Endothelial cell of umbilical vein (primary cell): Measurements from ENCODE around the gene LRP1B. TPM values are rescaled to one million over a fixed set of nuclear protein-coding genes. Genes with fewer than 3 reads are reported as not detected.

Experiments
- BruUV-seq: library from RNA; stranded (reverse); fragments of 400-500 nt; replicated peaks from 2 replicates; lab custom pipeline; 2021; lab: Mats Ljungman, UMichigan
- CTCF ChIA-PET: fragments of 300-600, 350-600 bp; sonication (Branson Sonifier 250); formaldehyde crosslinking; loops from one replicate; lab custom pipeline; 2021; ENCODE audit warnings: antibody characterized with exemption, inconsistent platforms; lab: Charles Lee
- POLR2A ChIA-PET: fragments of 300-600, 350-600 bp; sonication (Branson Sonifier 250); formaldehyde crosslinking; loops from one replicate; lab custom pipeline; 2021; ENCODE audit warnings: antibody characterized with exemption, inconsistent platforms; lab: Charles Lee
- DNase-seq: peaks from one replicate; pipeline ENCODE4 v3.0.0-alpha.2; 2011; ENCODE audit warnings: low read depth, low spot score
- FAIRE-seq: peaks from 2 replicates; lab custom pipeline; 2011; peaks lifted over from hg19 to GRCh38; lab: Jason Lieb, UNC
- H2AFZ ChIP-seq: 2 replicates; pipeline ENCODE4 v1.6.0; 2012; ENCODE audit warnings: low read depth, low read length, control low read depth, inconsistent platforms
- H3K27ac ChIP-seq: 2 replicates; pipeline ENCODE4 v1.5.1; 2011; ENCODE audit warnings: low read depth, mild to moderate bottlenecking, control low read depth, low read length, moderate library complexity; ENCODE audit not compliant: insufficient read depth
- H3K27me3 ChIP-seq, 2 experiments: 2 replicates each; pipeline versions ENCODE4 v1.6.0 to v1.6.1; 2011; ENCODE audit warnings: low read length in 2 of 2, mixed read lengths in 1 of 2; ENCODE audit not compliant: control insufficient read depth in 2 of 2, insufficient read depth in 2 of 2
- H3K36me3 ChIP-seq, 2 experiments: 2 replicates in 1 of 2; 3 replicates in 1 of 2; pipeline ENCODE4 v1.5.1; 2011; ENCODE audit warnings: low read length in 2 of 2, mild to moderate bottlenecking in 1 of 2, moderate library complexity in 1 of 2; ENCODE audit not compliant: control insufficient read depth in 2 of 2, insufficient read depth in 2 of 2; ENCODE audit errors: extremely low read depth in 1 of 2
- H3K4me1 ChIP-seq: 3 replicates; pipeline ENCODE4 v1.5.1; 2011; ENCODE audit warnings: mild to moderate bottlenecking, low read length; ENCODE audit not compliant: control insufficient read depth, insufficient read depth; ENCODE audit errors: extremely low read depth
- H3K4me2 ChIP-seq: 2 replicates; pipeline ENCODE4 v1.6.1; 2011; ENCODE audit warnings: low read length, control low read depth, mixed read lengths; ENCODE audit not compliant: insufficient read depth
- H3K4me3 ChIP-seq, 3 experiments: fragments of 200-600 bp in 1 of 3; sonication (generic), shearing (Covaris generic) in 1 of 3; replicated peaks in 1 of 3; 2 replicates each; pipeline ENCODE4 v1.5.1; 2011 to 2016; ENCODE audit warnings: control low read depth in 3 of 3, low read length in 3 of 3, mild to moderate bottlenecking in 2 of 3, inconsistent platforms in 1 of 3, low read depth in 1 of 3, moderate library complexity in 1 of 3; ENCODE audit not compliant: insufficient read depth in 1 of 3
- H3K79me2 ChIP-seq: 2 replicates; pipeline ENCODE4 v1.6.0; 2012; ENCODE audit warnings: low read length, inconsistent platforms; ENCODE audit not compliant: control insufficient read depth, insufficient read depth
- H3K9ac ChIP-seq: replicated peaks from 2 replicates; pipeline ENCODE3; 2011; ENCODE audit warnings: low read length, control low read depth; ENCODE audit not compliant: insufficient read depth; ENCODE audit errors: extremely low read depth
- H3K9me1 ChIP-seq: replicated peaks from 3 replicates; pipeline ENCODE4 v1.6.0; 2011; ENCODE audit warnings: mild to moderate bottlenecking, low read length; ENCODE audit not compliant: control insufficient read depth, insufficient read depth; ENCODE audit errors: extremely low read depth
- H3K9me3 ChIP-seq: replicated peaks from 2 replicates; pipeline ENCODE4 v1.5.1; 2012; ENCODE audit warnings: low read length, inconsistent platforms; ENCODE audit not compliant: control insufficient read depth, insufficient read depth
- H4K20me1 ChIP-seq: replicated peaks from 2 replicates; pipeline ENCODE3; 2011; ENCODE audit warnings: mild to moderate bottlenecking, low read length; ENCODE audit not compliant: control insufficient read depth, insufficient read depth; ENCODE audit errors: extremely low read depth
- EZH2 ChIP-seq: IDR thresholded peaks from 2 replicates; pipeline ENCODE4 v1.6.1; 2012; ENCODE audit warnings: borderline replicate concordance, low read depth, mild to moderate bottlenecking, moderate library complexity, low read length, inconsistent platforms; ENCODE audit not compliant: severe bottlenecking
- FOS ChIP-seq: IDR thresholded peaks from 2 replicates; pipeline ENCODE4 v1.6.1; 2011; ENCODE audit warnings: mild to moderate bottlenecking, low read length, moderate library complexity, borderline replicate concordance; ENCODE audit not compliant: insufficient read depth
- JUN ChIP-seq: IDR thresholded peaks from 2 replicates; pipeline ENCODE4 v1.6.1; 2011; ENCODE audit warnings: borderline replicate concordance, low read depth; ENCODE audit not compliant: insufficient read length, insufficient read depth
- MAX ChIP-seq: IDR thresholded peaks from 2 replicates; pipeline ENCODE4 v1.6.1; 2011; ENCODE audit not compliant: insufficient read depth, insufficient read length
- dilution Hi-C: fragments of 300-500 bp; cut with MboI; formaldehyde crosslinking; loops from one replicate; pipeline ENCODE4 v1.15.0; 2019; ENCODE audit warnings: low sequenced_read_pairs; ENCODE audit not compliant: extremely low pct_ligation_motif_present
- intact Hi-C: fragments of 100-400 bp; cut with micrococcal nuclease; formaldehyde crosslinking; loops from one replicate; pipeline ENCODE4 v1.10.0; 2022
- polyA plus RNA-seq, 4 experiments: library from polyadenylated mRNA; depleted of rRNA in 3 of 4; stranded (reverse) in 3 of 4; unstranded in 1 of 4; fragments of >200 nt; gene quantifications; 2 replicates each; pipeline versions ENCODE4 v1.2.1 to v1.2.3, GENCODE V29; 2011 to 2012; ENCODE audit warnings: missing spikeins in 1 of 4
- total RNA-seq: library from RNA; stranded (reverse); gene quantifications from 2 replicates; pipeline ENCODE4 v1.2.3, GENCODE V29; 2021

LRP1B gene
- total and polyA plus RNA-seq, 2 donors (not counting 3 experiments of a cell fraction or from before 2014, with no cell fraction given) = 0.03 to 0.07 TPM

DNA sequence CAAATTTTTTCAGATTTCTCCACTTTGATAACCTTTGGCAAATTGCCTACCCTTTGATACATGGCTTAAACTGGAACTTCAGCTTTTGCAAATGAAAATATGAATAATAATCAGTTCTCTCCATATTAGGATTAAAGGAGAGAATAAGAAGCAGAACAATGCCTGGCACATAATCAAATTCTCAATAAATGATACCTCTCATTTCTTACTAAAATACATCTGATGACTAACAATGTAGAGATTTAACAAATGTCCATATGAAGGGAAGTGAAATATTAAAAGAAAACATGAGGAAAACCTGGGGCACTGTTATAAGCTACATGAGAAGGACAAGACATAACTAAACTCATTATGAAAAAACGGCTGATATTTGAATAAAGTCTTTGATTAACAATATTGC, 1103.6 kb downstream of the LRP1B start:
- intact Hi-C loops (loop anchor here (10.0 kb wide), 1 partner anchor 1818 kb away; no protein-coding TSS in a partner anchor), dilution Hi-C loops (no loop called here)
- peak; percentile 54 for FAIRE-seq
- Histone ChIP-seq H3K27me3 (no peaks in the 10 kb centered on the region), H3K4me3 (no peak overlapping the region), H3K4me2 (peak overlapping the region; percentile 8), H3K9me1 (no peaks in the 10 kb centered on the region), H3K9ac (no peak overlapping the region), H2AFZ (no peak overlapping the region), H3K4me1 (peaks cover 14% of the 10 kb centered on the region), H3K36me3 (no peaks in the 10 kb centered on the region), H4K20me1 (no peaks in the 10 kb centered on the region), H3K9me3 (no peaks in the 10 kb centered on the region), H3K27ac (peak overlapping the region; percentile 53), H3K79me2 (no peaks in the 10 kb centered on the region)
- TF ChIP-seq JUN (peak; percentile 34), FOS (no peak), MAX (no peak)
- ChIA-PET CTCF (interaction anchor here (1.4 to 1.5 kb wide), 2 partner anchors 14 to 884 kb away, joined by 3 read pairs; no protein-coding TSS in a partner anchor), POLR2A (no interaction called here)
- DNase-seq = peak; percentile 60
- no TSS peak for BruUV-seq

DNA sequence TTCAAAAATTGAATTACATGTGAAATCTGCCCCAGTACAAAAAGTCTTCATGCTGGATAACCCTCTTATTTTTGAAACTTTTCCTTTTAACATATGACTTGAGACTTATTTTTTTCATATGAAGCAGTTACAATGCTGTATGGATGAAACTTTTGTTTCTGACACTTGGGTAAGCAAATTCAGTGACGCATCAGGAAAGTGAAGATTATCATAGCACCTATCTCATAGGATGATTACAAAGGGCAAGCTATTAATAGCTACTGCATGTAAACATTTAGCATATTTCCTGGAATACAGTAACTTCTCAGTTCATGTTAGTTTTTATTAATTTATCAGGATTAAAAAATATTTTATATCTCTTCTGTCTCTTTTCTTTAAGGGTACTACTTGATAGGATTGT, 1109.2 kb downstream of the LRP1B start:
- Histone ChIP-seq H3K4me3 (no peak overlapping the region), H3K9me1 (no peaks in the 10 kb centered on the region), H3K4me1 (peaks cover 29% of the 10 kb centered on the region), H2AFZ (peak overlapping the region; percentile 26), H3K36me3 (no peaks in the 10 kb centered on the region), H3K9me3 (no peaks in the 10 kb centered on the region), H3K9ac (peak overlapping the region; percentile 75), H4K20me1 (no peaks in the 10 kb centered on the region), H3K27me3 (no peaks in the 10 kb centered on the region), H3K27ac (peak overlapping the region; percentile 90), H3K4me2 (peak overlapping the region; percentile 82), H3K79me2 (no peaks in the 10 kb centered on the region)
- dilution Hi-C loops (no loop called here), intact Hi-C loops (loop anchor here (1.0 to 10.0 kb wide), 8 partner anchors 20 to 1823 kb away; no protein-coding TSS in a partner anchor)
- CTCF ChIA-PET = interaction anchor here (0.9 to 1.7 kb wide), 4 partner anchors 9 to 158 kb away, joined by 3 to 6 read pairs (median 5); no protein-coding TSS in a partner anchor
- TSS peak; percentile 93 for BruUV-seq
- POLR2A ChIA-PET = interaction anchor here (1.0 kb wide), 1 partner anchor 20 kb away, joined by 3 read pairs; no protein-coding TSS in a partner anchor
- no peak for TF ChIP-seq EZH2
- TF ChIP-seq JUN = peak; percentile 32
- DNase-seq = peak; percentile 49
- FAIRE-seq = no peak
